Activated CD4-positive, alpha-beta T cell treated with anti-CD3 and anti-CD28 coated beads for 24 hours (primary cell): Measurements from ENCODE around the gene CEP43.

Experiments
- DNase-seq, 2 donors: peaks; one replicate each; pipeline ENCODE4 v3.0.0-alpha.2; 2020; ENCODE audit warnings: low read depth in 2 of 2

Gene CEP43

GRCh38 chr6:166999145-166999883 lies at the start of gene CEP43:
Gene CEP43 (plus strand): TSS chr6:166999397. CDS start chr6:166999413, 16 bp downstream.
- peak; percentile 76 to 82 for DNase-seq

DNA sequence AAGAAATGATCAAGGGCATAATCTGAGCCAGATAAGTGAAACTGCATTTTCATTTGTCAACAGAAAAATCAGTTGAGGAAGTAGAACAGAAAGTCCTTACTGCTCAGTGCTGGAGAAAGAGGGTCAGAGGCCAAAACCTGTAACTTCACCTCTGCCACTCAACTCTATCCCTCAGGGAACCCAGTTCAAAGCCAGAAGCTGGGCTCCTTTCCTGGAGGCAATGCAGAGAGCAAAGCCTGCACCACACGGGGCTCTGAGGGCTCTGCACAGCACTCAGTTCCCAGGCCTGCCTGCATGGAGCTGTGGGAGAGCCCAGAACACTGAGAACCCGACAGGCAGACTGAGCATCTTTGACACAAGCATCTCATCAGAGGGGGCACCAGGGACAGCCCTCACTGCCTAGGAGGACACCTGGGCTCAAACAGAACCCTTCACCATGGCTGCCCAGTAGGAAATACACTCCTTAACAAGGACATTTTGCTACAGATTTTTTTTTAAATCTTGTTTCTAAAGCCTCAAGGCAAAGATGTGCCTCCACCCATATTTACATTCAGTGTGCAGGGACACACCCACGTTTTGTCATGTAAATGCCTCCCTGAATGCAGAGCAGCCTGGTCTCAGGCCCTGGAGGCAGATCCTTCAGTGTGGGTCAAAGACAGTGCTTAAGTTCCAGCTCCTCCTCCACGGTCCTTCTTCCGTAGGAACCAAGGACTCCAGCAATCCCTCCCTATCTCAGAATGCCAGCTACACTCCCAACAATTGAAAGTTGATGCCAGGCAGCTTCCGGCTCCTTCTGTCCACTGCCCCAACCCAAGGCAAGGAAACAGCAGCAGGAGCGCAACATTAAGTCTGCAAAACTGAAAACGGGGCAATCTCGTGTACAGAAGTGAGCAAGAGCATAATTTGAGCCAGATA lies 49.4 kb upstream of the CEP43 start:
- no peak for DNase-seq

GRCh38 chr6:166950443-166950821 lies 48.8 kb upstream of the CEP43 start:
- DNase-seq = no peak

DNA sequence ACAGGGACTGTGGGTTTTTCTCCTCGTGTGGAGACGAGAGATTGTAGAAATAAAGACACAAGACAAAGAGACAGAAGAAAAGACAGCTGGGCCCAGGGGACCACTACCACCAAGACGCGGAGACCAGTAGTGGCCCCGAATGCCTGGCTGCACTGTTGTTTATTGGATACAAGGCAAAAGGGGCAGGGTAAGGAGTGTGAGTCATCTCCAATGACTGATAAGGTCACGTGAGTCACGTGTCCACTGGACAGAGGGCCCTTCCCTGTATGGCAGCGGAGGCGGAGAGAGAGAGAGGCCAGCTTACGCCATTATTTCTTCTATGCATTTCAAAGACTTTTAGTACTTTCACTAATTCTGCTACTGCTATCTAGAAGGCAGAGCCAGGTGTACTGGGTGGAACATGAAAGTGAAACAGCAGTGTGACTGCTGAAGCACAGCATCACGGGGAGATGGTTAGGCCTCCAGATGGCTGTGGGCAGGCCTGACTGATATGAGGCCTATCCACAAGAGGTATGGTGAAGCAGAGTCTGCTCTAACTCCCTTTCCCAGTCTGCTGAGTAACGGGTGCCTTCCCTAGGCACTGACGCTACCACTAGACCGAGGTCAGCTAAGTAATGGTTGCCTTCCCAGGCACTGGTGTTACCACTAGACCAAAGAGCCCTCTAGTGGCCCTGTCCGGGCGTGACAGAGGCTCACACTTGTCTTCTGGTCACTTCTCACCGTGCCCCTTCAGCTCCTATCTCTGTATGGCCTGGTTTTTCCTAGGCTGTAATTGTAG lies 48.1 kb upstream of the CEP43 start:
- peak in 1 of 2 donors; percentile 57 for DNase-seq

DNA sequence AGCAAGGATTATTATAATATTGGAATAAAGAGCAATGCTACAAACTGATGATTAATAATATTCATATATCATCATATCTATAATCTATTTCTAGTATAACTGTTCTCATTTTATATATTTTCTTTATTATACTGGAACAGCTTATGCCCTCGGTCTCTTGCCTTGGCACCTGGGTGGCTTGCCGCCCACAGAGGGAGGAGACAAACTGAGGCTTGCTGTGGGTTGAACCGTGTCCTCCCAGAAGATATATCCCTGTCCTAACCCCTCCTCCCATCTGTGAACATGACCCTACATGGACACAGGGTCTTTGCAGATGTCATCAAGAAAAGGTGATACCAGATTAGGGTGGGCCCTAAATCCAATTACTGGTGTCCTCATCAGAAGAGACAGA lies 47.5 kb upstream of the CEP43 start:
- no peak for DNase-seq

- DNase-seq = no peak
These were observed 47.1 kb upstream of the CEP43 start for GRCh38 chr6:166952121-166952520.

DNA sequence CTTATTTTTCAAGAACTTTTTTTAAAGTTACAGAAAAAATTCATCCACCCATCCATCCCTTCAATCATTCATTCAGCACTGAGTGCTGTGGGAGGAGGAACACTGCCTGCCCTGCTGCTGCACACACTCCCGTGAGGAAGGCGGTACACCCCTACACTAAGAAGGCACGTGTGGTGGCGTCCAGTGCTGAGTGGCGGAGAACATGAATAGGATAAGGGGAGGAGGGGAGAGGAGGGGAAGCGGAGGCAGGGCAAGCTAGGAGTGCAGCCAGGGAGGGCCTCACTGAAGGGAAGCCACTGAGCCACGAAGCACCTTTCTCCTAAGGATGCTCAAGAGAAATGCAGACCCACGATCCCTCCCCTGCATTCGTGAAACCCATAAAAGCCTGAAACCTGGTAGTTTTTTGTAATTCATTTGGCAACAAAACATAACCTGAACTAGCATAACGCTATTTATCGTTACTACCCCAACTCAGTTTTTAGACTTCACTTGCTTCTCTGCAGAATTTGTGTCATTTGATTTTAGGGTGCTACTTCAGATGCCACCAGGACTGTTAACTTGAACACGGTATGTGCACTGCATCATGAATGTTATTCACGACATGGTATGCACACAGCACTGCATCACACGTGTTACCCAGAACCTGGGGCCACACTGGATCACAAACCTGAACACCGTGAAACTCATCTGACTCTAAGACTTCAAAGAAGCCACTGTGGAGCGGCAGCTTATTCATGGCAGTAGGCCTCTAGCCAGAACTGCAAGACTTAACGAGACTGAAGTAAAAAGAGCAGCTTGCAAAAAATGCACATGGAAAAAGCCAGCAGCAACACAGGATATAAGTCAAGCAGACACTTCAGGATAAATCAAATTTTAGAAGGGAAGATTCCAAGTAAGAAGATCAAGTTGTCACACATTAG lies 46.4 kb upstream of the CEP43 start:
- DNase-seq = no peak

GRCh38 chr6:166954118-166954713 lies 45.0 kb upstream of the CEP43 start:
- DNase-seq = no peak

DNA sequence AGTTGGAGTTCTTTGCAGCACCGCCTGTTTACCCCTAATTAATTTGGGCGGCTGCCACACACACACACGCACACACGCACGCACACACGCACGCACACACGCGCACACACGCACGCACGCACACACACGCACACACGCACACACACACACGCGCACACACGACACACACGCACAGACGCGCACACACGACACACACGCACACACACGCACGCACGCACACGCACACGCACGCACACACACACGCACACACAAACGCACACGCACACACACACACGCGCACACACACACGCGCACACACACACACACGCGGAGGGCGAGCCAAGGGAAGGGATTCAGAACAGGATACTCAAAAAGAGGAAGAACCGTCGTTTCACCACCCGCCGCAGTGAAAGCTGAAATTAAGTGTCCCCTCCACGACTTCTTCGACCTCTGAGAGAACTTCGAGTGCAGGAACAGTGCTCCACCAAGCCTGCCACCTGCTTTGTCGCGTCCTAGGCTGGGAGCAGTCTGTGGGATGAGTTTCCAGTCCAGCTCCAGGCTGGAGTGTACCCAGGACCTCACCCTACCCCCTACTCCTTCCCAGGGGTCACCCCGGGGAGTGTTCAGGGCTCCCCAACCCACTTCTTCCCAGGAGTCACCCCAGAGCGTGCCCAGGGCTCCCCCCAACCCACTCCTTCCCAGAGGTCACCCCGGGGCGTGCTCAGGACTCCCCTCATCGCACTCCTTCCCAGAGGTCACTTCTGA lies 43.9 kb upstream of the CEP43 start:
- no peak for DNase-seq

- no peak for DNase-seq
These were observed 43.2 kb upstream of the CEP43 start for GRCh38 chr6:166955865-166956443.

GRCh38 chr6:166956444-166957086 lies 42.6 kb upstream of the CEP43 start, which contains the start of gene RNASET2:
Gene RNASET2 (minus strand): TSS chr6:166956550. CDS start chr6:166956182, 368 bp downstream.
- DNase-seq = peak; percentile 99

DNA sequence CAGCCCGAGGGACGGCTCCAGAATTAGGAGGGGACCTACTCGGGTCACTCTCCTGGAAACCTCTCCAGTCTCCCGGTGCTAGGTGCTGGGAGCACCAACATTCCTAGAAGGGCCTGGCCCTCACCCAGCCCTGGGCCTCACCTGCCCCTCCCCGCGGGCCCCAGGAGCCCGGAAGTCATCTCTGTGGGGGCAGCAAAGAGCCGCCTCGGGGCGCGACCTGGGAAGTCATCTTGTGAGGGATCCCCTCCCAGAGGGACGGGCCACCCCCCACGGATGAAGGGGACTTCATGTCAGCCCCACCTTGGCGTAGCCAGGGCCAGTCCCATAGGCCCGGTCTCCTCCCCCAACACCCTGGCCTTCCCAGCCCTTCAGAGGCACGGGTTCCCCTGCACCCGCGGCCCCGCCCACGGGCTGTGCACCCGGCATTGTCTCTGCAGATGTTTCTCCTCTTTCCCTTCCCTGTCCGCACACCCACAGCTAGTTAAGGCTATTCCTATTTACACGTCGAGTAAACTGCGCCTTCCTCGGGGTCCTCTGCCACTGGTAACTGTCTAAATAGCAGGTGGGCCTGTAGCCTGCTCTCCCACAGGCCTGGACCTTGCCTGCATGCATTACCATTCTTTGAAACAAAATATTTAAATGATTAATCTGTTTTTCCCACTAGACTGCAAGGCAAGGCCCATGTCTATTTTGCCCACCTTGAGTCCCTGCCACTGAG lies 42.0 kb upstream of the CEP43 start:
- no peak for DNase-seq

DNA sequence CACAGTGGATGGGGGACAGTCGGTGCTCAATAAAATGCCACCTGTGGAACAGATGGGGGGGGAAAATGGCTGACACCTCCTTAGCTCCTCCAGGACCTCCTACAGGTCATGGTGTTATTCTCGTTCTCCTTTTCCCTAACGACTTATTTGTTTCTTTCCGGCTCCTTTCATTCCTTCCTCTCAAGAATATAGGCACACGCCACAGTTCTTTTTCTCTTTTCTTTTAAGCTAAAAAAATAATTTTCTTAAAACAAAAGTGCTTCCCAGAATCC lies 41.5 kb upstream of the CEP43 start:
- no peak for DNase-seq

- no peak for DNase-seq
These were observed 40.0 kb upstream of the CEP43 start for GRCh38 chr6:166958926-166959861.

DNA sequence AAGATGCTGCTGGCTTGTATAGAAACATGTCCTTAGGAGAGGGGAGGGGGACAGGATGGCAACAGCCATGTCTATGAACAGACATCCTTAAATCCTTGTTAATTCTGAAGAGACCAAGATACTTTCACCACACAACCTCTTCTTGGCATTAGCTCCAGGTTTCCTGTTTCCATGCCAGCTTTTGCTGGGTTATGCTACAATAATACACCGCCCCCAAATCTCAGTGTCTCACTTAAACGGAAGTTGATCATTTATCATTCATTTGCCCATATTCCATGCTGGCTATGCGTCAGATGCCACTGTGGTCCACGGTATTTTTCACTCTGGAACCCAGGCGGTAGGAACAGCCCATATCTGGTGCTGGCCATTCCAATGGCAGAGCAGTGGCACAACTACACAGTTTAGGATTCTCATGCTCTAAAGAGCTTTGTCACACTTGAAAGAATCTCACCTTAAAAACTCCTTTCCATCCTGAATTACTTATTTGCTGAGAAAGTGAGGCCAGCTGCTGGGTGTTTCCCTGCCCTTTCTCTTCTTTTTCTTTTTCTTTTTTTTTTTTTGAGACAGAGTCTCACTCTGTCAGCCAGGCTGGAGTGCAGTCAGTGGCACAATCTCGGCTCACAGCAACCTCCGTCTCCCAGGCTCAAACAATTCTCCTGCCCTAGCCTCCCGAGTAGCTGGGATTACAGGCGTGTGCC lies 39.1 kb upstream of the CEP43 start:
- DNase-seq = no peak

DNA sequence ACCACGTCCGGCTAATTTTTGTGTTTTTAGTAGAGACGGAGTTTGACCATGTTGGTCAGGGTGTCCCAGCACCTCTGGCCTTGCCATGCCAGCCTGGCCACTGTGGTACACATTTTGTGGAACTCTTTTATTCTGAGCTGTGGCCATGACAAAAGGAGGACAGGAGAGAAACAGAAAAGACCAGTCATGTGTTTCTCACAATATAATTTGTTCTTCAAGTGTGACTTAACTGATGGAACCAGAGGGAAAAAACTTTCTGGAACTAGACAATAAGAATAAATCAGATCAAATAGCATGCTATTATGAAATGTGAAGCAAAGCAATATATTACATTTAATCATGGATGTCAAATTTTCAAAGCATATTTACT lies 38.6 kb upstream of the CEP43 start:
- no peak for DNase-seq

DNA sequence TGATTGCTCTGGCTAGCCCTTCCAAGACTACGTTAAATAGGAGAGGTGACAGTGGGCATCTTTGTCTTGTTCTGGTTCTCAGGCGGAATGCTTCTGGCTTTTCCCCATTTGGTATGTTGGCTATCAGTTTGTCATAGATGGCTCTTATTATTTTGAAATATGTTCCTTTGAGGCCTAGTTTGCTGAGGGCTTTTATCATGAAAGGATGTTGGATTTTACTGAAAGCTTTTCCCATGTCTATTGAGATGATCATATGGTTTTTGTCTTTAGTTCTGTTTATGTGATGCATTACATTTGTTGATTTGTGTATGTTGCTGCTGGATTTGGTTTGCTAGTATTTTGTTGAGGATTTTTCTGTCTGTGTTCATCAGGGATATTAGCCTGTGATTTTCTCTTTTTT lies 32.9 kb upstream of the CEP43 start:
- no peak for DNase-seq
